ENCODE data around the gene MAP2.

MAP2 gene

GRCh38 chr2:209445485-209445884 is 21.6 kb downstream of the MAP2 start:
- Histone ChIP-seq H3K36me3 (ENCODE audit: insufficient read depth, low read length) (no peaks in the 10 kb centered on the region), H3K4me1 (ENCODE audit: insufficient read depth, low read length) (no peaks in the 10 kb centered on the region), H3K9me3 (ENCODE audit: control insufficient read depth, insufficient read depth, low read length) (no peaks in the 10 kb centered on the region), H3K9ac (ENCODE audit: low read depth, low read length) (no peak overlapping the region)

GRCh38 chr2:209451209-209451834 is 27.5 kb downstream of the MAP2 start:
- Histone ChIP-seq H3K4me1 (ENCODE audit: insufficient read depth, low read length) (peaks cover 9% of the 10 kb centered on the region; the same call in 1 of the 2 replicates), H3K36me3 (ENCODE audit: insufficient read depth, low read length) (no peaks in the 10 kb centered on the region), H3K9me3 (ENCODE audit: control insufficient read depth, insufficient read depth, low read length) (no peaks in the 10 kb centered on the region), H3K9ac (ENCODE audit: low read depth, low read length) (no peak overlapping the region)

GRCh38 chr2:209456489-209456888 is 32.6 kb downstream of the MAP2 start:
- no peaks in the 10 kb centered on the region for H3K36me3 ChIP-seq (ENCODE audit: insufficient read depth, low read length)
- peaks cover 14% of the 10 kb centered on the region; the same call in 1 of the 2 replicates for H3K4me1 ChIP-seq (ENCODE audit: insufficient read depth, low read length)
- H3K9ac ChIP-seq (ENCODE audit: low read depth, low read length) = no peak overlapping the region
- no peaks in the 10 kb centered on the region for H3K9me3 ChIP-seq (ENCODE audit: control insufficient read depth, insufficient read depth, low read length)

- H3K9ac ChIP-seq (ENCODE audit: low read depth, low read length) = no peak overlapping the region
- H3K4me1 ChIP-seq (ENCODE audit: insufficient read depth, low read length) = peaks cover 8% of the 10 kb centered on the region; the same call in 1 of the 2 replicates
- H3K9me3 ChIP-seq (ENCODE audit: control insufficient read depth, insufficient read depth, low read length) = no peaks in the 10 kb centered on the region
- no peaks in the 10 kb centered on the region for H3K36me3 ChIP-seq (ENCODE audit: insufficient read depth, low read length)
Observed at GRCh38 chr2:209458008-209458979, 34.4 kb downstream of the MAP2 start.

- Histone ChIP-seq H3K36me3 (ENCODE audit: insufficient read depth, low read length) (no peaks in the 10 kb centered on the region), H3K9me3 (ENCODE audit: control insufficient read depth, insufficient read depth, low read length) (no peaks in the 10 kb centered on the region), H3K9ac (ENCODE audit: low read depth, low read length) (no peak overlapping the region), H3K4me1 (ENCODE audit: insufficient read depth, low read length) (peaks cover 8% of the 10 kb centered on the region; the same call in 1 of the 2 replicates)
Observed at GRCh38 chr2:209459359-209459758, 35.5 kb downstream of the MAP2 start.

GRCh38 chr2:209460151-209460761 is 36.4 kb downstream of the MAP2 start:
- Histone ChIP-seq H3K4me1 (ENCODE audit: insufficient read depth, low read length) (peaks cover 8% of the 10 kb centered on the region; the same call in 1 of the 2 replicates), H3K36me3 (ENCODE audit: insufficient read depth, low read length) (no peaks in the 10 kb centered on the region), H3K9ac (ENCODE audit: low read depth, low read length) (no peak overlapping the region), H3K9me3 (ENCODE audit: control insufficient read depth, insufficient read depth, low read length) (no peaks in the 10 kb centered on the region)

- Histone ChIP-seq H3K36me3 (ENCODE audit: insufficient read depth, low read length) (no peaks in the 10 kb centered on the region), H3K9me3 (ENCODE audit: control insufficient read depth, insufficient read depth, low read length) (no peaks in the 10 kb centered on the region), H3K4me1 (ENCODE audit: insufficient read depth, low read length) (0 out of 2 replicates have a peak, but pooled peaks cover 4% of the 10 kb centered on the region), H3K9ac (ENCODE audit: low read depth, low read length) (no peak overlapping the region)
Observed at GRCh38 chr2:209463226-209463625, 39.4 kb downstream of the MAP2 start.

GRCh38 chr2:209463835-209464234 is 40.0 kb downstream of the MAP2 start:
- Histone ChIP-seq H3K4me1 (ENCODE audit: insufficient read depth, low read length) (no peaks in the 10 kb centered on the region), H3K9me3 (ENCODE audit: control insufficient read depth, insufficient read depth, low read length) (no peaks in the 10 kb centered on the region), H3K9ac (ENCODE audit: low read depth, low read length) (no peak overlapping the region), H3K36me3 (ENCODE audit: insufficient read depth, low read length) (no peaks in the 10 kb centered on the region)

- no peaks in the 10 kb centered on the region for H3K9me3 ChIP-seq (ENCODE audit: control insufficient read depth, insufficient read depth, low read length)
- H3K9ac ChIP-seq (ENCODE audit: low read depth, low read length) = no peak overlapping the region
- H3K4me1 ChIP-seq (ENCODE audit: insufficient read depth, low read length) = peaks cover 15% of the 10 kb centered on the region
- H3K36me3 ChIP-seq (ENCODE audit: insufficient read depth, low read length) = no peaks in the 10 kb centered on the region
Observed at GRCh38 chr2:209468846-209469245, 45.0 kb downstream of the MAP2 start.

GRCh38 chr2:209469481-209469880 is 45.6 kb downstream of the MAP2 start:
- no peaks in the 10 kb centered on the region for H3K36me3 ChIP-seq (ENCODE audit: insufficient read depth, low read length)
- peaks cover 17% of the 10 kb centered on the region for H3K4me1 ChIP-seq (ENCODE audit: insufficient read depth, low read length)
- H3K9ac ChIP-seq (ENCODE audit: low read depth, low read length) = no peak overlapping the region
- no peaks in the 10 kb centered on the region for H3K9me3 ChIP-seq (ENCODE audit: control insufficient read depth, insufficient read depth, low read length)

- H3K9ac ChIP-seq (ENCODE audit: low read depth, low read length) = no peak overlapping the region
- no peaks in the 10 kb centered on the region for H3K9me3 ChIP-seq (ENCODE audit: control insufficient read depth, insufficient read depth, low read length)
- no peaks in the 10 kb centered on the region for H3K36me3 ChIP-seq (ENCODE audit: insufficient read depth, low read length)
- peaks cover 17% of the 10 kb centered on the region for H3K4me1 ChIP-seq (ENCODE audit: insufficient read depth, low read length)
Observed at GRCh38 chr2:209470466-209470865, 46.6 kb downstream of the MAP2 start.

- H3K9me3 ChIP-seq (ENCODE audit: control insufficient read depth, insufficient read depth, low read length) = no peaks in the 10 kb centered on the region
- H3K9ac ChIP-seq (ENCODE audit: low read depth, low read length) = no peak overlapping the region
- H3K4me1 ChIP-seq (ENCODE audit: insufficient read depth, low read length) = peaks cover 17% of the 10 kb centered on the region
- H3K36me3 ChIP-seq (ENCODE audit: insufficient read depth, low read length) = no peaks in the 10 kb centered on the region
Observed at GRCh38 chr2:209471037-209471436, 47.2 kb downstream of the MAP2 start.

DNA sequence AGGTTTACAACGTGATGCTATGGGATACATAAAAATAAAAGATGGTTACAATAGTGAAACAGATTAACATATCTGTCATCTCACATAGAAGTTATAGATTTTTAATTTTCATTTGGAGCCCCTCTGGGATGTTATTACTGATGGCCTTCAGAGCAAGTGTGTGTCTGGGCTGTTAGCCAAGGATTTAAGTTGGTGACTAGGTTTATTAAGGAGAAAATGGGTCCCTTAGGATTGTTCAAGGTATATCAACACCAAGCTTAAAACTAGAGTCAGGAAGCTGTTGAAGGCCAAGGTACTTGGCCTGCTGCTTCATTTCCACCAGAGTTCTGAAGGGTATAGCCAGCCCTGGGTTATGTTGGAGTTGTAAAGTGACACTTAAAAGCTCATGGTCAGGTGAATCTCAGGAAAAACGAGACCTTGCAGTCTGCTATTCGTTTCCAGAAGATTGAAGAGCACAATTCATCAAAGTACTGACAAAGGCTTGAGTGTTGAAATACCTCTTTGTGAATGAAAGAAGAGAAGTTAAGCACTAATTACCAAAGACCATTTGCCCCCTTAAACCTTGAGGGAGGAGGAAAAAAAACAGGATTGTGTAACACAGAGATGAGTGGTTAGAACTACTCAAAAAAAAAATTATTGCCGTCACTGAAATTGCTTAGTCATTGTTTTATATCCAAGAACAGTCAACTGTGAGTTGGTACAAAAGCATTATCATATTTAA is 48.4 kb downstream of the MAP2 start:
- Histone ChIP-seq H3K36me3 (ENCODE audit: insufficient read depth, low read length) (no peaks in the 10 kb centered on the region), H3K9ac (ENCODE audit: low read depth, low read length) (no peak overlapping the region), H3K9me3 (ENCODE audit: control insufficient read depth, insufficient read depth, low read length) (no peaks in the 10 kb centered on the region), H3K4me1 (ENCODE audit: insufficient read depth, low read length) (peaks cover 17% of the 10 kb centered on the region)

DNA sequence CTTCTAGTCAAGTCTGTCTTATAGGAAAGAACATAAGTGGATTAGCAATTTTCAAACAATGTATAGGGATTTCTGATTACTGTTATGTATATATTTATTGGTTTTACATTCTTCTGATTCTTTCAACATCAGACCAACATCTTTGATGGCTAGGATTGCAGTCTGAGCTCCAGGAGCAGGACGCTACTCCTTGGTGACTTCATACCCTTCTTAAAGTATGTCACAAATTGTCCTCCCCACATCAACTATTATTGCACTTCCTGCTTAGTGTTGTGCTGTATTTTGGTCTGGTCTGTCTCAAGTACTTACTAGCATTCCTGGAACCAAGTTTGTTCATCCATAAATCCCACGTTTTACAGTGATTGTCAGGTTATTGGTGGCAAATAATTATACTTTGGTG is 49.0 kb downstream of the MAP2 start:
- H3K9me3 ChIP-seq (ENCODE audit: control insufficient read depth, insufficient read depth, low read length) = no peaks in the 10 kb centered on the region
- peaks cover 17% of the 10 kb centered on the region for H3K4me1 ChIP-seq (ENCODE audit: insufficient read depth, low read length)
- no peaks in the 10 kb centered on the region for H3K36me3 ChIP-seq (ENCODE audit: insufficient read depth, low read length)
- no peak overlapping the region for H3K9ac ChIP-seq (ENCODE audit: low read depth, low read length)
